GM18508 (cell line): ENCODE measurements around the gene MRPL49.
"Not testable (repeated sequence)": the region's sequence is repeated elsewhere in the genome, so short reads cannot be mapped to it uniquely, and the experiment has no call there.

Experiments used
- ATAC-seq: cut with Tn5 transposase; IDR thresholded peaks from one replicate; pipeline ENCODE4 v1.9.1; 2021; ENCODE audit warnings: moderate number of reproducible peaks; ENCODE audit not compliant: insufficient read depth, unreplicated experiment

MRPL49 gene

GRCh38 chr11:65116370-65117205 lies 5.5 kb upstream of the MRPL49 start:
- ATAC-seq = no peak

DNA sequence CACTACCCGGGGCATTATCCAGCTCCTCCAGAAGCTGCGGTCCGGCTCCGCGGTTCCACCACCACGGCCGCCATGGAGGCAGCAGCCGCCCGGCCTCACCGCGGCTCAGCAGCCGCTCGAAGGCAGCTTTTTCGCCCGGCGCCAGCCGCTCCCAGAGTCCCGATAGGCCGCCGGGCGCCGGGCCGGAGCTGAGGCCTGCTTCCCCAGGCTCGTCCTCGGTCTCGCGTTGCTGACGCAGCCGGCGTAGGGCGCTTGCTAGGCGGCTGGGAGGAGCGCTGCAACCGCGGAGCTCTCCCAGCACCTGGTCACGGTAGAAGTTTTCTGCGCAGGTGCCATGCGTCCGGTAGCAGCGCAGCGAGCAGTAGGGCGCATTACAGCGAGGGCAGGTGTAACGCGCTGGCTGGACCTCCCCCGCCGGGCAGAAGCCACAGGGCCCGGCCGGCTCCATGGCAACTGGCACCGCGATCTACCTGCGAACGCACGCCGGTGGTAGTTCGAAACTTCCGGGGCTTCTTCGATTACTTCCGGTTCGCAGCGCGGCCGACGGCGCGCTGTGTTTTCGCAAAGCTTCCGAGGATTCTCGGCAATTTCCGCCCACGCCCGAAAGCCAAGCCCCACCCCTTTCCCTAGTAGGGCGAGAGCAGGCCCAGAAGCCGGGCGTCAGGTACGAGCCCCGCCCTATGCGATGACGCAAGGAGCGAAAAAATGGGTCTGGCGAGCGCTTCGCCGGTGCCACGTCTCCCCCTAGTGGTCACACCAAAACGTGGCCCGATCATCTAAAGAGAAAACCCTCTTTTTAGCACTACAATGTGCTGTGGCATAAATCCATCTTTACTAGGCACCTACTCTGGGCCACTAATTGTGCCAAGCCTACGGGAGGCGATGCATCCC lies 4.7 kb upstream of the MRPL49 start, which contains the start of gene ZNHIT2:
Gene ZNHIT2, minus strand, starts transcription at position 496 of the 891 bp plus-strand sequence. Its CDS starts 48 bp downstream, at position 448.
- ATAC-seq = peak; percentile 41

- no peak for ATAC-seq
These were observed 3.9 kb upstream of the MRPL49 start for GRCh38 chr11:65118097-65118837.

DNA sequence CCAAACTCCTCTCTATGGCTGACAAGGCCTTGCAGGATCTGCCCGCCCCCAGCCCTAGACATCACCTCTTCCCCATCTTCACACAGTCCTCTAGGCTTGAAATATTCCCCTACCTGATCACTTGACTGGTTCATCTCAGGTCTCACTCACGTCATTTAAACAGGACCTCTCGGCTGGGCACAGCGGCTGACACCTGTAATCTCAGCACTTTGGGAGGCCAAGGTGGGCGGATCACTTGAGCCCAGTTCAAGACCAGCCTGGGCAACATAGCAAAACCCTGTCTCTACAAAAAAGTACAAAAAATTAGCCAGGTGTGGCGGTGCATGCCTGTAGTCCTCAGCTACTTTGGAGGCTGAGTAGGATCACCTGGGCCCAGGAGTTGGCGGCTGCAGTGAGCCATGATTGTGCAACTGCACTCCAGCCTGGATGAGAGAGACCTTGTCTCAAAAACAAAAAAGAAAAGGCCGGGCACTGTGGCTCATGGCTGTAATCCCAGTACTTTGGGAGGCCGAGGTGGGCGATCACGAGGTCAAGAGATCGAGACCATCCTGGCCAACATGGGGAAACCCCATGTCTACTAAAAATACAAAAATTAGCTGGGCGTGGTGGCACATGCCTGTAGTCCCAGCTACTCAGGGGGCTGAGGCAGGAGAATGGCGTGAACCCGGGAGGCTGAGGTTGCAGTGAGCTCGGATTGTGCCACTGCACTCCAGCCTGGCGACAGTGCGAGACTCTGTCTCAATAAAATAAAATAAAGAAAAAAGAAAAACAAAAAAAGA lies 3.0 kb upstream of the MRPL49 start:
- not testable (repeated sequence) for ATAC-seq

GRCh38 chr11:65119670-65119995 lies 2.5 kb upstream of the MRPL49 start:
- no peak for ATAC-seq

DNA sequence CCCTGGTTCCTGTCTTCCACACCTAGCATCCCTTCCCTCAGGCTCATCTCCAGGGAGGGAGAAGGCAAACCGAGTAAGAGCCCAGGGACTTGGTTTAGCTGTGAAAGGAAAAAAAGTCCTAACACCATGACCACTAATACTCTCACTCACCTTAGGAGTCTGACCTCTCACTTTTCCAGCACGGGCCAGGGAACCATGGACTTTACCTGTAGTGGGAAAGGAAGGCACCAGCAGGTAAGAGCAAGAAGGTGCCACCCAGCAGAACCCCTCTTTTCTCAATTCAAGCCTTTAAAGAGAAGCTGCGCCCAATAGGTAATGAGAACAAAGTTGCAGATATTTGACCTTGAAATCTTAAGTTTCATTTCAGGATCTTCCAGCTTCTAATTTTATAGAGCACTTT lies 1.3 kb upstream of the MRPL49 start:
- no peak for ATAC-seq

- ATAC-seq = no peak
These were observed 665 bp upstream of the MRPL49 start for GRCh38 chr11:65121447-65121864.

DNA sequence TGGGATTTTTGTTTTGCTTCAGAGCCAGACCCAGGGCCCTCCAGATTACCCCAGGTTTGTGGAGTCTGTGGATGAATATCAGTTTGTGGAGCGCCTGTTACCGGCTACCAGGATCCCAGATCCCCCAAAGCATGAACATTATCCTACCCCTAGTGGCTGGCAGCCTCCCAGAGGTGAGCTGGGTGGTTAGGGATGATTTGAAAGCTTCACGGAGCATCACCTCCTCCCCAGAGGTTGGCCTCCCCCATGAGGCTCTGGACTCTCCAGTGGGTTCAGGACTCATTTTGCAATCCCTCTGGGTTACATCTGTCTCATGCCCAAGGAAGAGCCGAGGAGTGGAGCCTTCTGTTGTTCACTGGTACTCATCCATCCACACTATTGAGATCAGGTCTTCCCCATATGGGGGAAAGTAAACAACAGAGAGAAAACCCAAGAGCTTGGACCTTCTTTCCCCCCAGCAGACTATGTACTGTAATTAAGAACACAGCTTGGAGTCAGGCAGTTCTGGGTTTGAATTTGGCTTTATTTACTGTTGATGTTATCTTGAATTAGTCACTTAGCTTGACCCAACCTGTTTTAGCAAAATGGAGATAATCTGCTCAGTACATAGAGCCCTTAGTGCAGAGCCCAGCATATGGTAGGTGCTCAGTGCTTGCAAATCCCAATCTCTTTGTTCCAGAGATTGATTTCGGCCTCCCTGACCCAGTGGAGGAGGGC lies 2.5 kb downstream of the MRPL49 start:
- no peak for ATAC-seq

DNA sequence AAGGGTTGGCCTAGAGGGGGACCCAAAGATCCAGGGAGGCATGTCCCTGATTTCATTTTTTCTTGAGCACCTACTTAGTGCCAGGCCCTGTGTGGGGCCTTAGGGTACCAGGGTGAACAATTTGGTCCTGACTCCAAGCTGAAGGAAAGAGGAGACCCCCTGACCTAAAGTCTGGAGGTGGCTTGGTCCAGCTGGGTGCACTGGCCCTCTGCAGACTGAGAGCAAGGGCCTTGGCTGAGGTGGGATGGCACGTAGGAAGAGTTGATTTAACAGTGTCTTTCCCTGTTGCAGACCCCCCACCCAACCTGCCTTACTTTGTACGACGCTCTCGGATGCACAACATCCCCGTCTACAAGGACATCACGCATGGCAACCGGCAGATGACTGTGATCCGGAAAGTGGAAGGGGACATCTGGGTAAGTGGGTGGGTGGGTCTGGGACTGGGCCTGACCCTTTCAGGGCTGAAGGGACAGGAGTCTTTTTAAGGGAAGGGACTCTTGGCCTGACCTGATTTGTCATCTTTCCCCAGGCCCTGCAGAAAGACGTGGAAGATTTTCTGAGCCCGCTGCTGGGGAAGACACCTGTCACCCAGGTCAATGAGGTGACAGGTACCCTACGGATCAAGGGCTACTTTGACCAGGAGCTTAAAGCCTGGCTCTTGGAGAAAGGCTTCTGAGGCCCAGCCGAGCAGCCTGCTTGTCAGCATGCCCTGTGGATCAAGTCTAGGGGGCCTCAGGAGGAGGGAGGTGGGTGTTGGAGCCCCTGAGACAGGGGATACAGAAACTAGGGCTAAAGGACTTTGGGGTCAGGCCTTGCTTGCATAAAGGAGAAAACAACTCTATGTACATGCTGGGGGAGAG lies 3.3 kb downstream of the MRPL49 start:
- ATAC-seq = no peak

DNA sequence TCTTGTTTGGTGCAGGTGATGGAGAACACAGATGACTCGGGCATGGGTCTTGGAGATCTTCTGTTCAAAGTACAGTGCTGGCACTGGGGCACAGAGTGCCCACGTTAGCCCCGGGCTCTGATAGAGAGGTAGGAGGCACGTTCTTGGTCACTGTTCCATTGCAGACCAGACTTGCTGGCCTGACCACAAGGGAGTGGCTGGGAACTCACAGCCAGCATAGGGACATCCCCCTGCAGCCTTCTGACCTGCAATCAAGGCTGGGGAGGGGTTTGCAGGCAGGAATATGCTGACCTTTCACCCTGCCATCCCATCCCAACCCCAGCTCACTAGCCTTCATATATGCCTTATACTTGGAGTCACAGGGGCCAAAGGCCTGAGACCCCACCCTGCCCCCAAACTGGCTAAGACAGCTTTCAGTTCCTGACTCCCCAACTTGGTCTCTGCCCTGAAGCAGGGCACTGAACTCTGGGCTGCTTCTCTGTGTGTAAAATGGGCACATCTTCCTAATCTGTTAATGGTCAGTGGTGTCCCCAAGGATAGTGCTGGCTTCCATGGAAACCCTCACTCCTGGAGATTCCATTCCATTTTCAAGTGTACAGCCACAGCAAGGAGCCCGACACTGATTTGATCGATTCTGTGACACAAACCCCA lies 4.6 kb downstream of the MRPL49 start:
- ATAC-seq = no peak

DNA sequence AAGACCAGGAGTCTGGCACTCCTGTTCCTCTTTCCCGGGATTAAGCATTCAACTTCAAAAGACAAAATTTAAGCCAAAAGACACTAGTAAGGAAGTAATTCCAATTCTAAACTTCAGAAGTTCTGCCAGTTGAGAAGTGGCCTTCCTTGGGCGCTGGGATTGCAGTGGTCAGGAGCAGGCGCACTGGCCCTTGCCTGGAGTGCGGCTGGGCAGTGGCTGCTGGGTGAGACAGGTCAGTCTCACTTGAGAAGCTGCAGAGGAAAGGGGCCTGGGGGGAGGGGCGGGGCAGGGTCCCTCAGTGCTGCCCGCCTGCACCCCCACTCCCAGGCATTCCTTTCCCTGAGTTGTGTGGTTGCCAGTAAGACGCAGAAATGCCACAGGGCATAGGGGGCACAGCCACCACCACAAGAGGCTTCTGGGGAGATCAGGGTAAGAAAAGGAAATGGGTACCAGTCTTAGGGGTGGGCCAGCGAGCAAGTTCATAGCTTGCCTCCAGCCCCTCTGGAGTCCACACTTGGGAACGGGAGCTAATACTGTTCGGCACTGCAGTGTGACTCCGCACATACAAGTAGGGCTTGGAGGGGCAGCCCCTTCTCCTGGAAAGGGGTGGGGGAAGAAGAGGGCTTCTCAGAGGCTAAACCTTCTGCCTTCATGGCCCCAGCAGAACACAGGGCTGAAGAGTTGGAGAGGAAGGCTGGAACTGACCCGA lies 5.5 kb downstream of the MRPL49 start:
- no peak for ATAC-seq

GRCh38 chr11:65128182-65129145 lies 6.3 kb downstream of the MRPL49 start:
- ATAC-seq = no peak

DNA sequence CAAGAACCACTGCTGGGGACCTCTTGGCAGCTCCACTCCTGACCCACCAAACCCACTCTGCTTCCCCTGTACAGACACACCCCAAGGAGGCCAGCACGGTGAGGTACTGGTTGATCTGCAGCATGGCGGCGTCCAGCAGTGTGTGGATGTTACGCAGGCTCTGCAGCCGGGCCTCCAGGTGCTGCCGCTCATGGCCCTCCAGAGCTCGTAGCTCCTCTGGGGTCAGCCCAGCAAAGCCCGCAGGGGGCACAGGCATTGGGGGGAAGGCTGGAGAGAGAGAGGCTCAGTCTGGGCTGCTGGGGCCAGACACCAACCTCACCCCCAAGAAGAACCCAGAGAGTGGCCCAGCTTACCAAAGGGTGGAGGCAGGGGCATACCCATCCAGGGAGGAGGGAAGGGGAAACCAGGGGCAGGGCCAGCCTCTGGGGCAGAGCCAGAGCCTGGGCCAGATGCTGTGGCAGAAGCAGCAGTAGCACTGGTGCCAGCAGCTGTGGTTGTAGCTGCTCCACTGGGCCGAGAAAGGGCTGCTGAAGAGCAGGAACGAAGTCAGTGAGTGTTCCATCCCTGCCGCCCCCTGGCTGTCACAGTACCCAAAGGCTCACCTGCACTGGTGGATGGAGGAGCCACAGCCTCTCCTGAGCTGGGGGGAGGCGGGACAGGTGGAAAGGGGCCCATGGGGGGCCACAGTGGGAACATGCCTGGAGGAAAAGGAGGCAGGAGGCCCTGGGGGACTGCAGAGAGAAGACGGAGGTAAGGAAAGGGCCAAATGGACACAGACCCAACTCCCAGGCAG lies 7.7 kb downstream of the MRPL49 start:
- ATAC-seq = no peak

GRCh38 chr11:65130631-65131416 lies 8.7 kb downstream of the MRPL49 start:
- ATAC-seq = no peak

DNA sequence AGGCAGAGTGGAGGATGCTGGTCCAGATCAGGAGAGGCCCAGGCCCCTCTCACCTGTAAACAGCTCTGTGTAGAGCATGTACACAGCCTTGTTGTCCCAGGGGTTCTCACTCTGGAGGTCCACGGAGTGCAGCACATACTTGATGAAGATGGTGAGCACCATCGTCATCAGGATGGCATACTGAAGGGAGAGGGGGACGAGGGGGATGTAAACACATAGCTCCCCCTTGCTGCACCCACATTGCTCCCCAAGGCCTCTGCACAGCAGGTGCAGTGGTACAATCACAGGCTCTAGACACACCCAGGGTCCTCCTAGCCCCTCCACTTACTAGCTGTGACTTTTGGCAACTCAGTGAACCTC lies 9.3 kb downstream of the MRPL49 start:
- no peak for ATAC-seq
